Inferior parietal cortex (tissue), 1 donor: ENCODE measurements around the gene RTL9.
A peak's percentile ranks its signal among the peaks of the same experiment; 100 is the strongest.
"Not testable (repeated sequence)": the region's sequence is repeated elsewhere in the genome, so short reads cannot be mapped to it uniquely, and the experiment has no call there.

ENCODE experiments used
- DNase-seq: peaks from one replicate; pipeline ENCODE4 v3.0.0-alpha.2; 2016; ENCODE audit errors: extremely low spot score

RTL9 gene

GRCh38 chrX:110358548-110358947 lies at the start of gene RTL9:
TSS of gene RTL9 (plus strand) at chrX:110358848. CDS start at chrX:110450618, 91,770 bp downstream.
- DNase-seq: no peak

GRCh38 chrX:110310000-110310790 lies 48.5 kb upstream of the RTL9 start:
- DNase-seq: no peak

- no peak for DNase-seq
Measured at GRCh38 chrX:110310896-110311295, 47.8 kb upstream of the RTL9 start.

GRCh38 chrX:110311437-110312230 lies 47.0 kb upstream of the RTL9 start:
- DNase-seq: no peak

- DNase-seq: no peak
Measured at GRCh38 chrX:110315551-110315950, 43.1 kb upstream of the RTL9 start.

GRCh38 chrX:110316351-110317060 lies 42.1 kb upstream of the RTL9 start:
- DNase-seq: peak; percentile 6

GRCh38 chrX:110317061-110317819 lies 41.4 kb upstream of the RTL9 start:
- DNase-seq: peak; percentile 5

GRCh38 chrX:110317820-110318663 lies 40.6 kb upstream of the RTL9 start, which contains the start of gene AMMECR1:
TSS of gene AMMECR1 (minus strand) at chrX:110318085. CDS start at chrX:110318071, 14 bp downstream.
- DNase-seq: peak; percentile 62

- DNase-seq: no peak
Measured at GRCh38 chrX:110318664-110318968, 40.0 kb upstream of the RTL9 start.

GRCh38 chrX:110320381-110320987 lies 38.2 kb upstream of the RTL9 start:
- no peak for DNase-seq

- DNase-seq: no peak
Measured at GRCh38 chrX:110321081-110321480, 37.6 kb upstream of the RTL9 start.

- no peak for DNase-seq
Measured at GRCh38 chrX:110321670-110322069, 37.0 kb upstream of the RTL9 start.

GRCh38 chrX:110322603-110323002 lies 36.0 kb upstream of the RTL9 start:
- no peak for DNase-seq

GRCh38 chrX:110326712-110327111 lies 31.9 kb upstream of the RTL9 start:
- DNase-seq: no peak

GRCh38 chrX:110327336-110327735 lies 31.3 kb upstream of the RTL9 start:
- DNase-seq: no peak

GRCh38 chrX:110328613-110329012 lies 30.0 kb upstream of the RTL9 start:
- not testable (repeated sequence) for DNase-seq

- no peak for DNase-seq
Measured at GRCh38 chrX:110331444-110332030, 27.1 kb upstream of the RTL9 start.

GRCh38 chrX:110333458-110333857 lies 25.2 kb upstream of the RTL9 start:
- not testable (repeated sequence) for DNase-seq

- no peak for DNase-seq
Measured at GRCh38 chrX:110338935-110339334, 19.7 kb upstream of the RTL9 start.
